Hepatic stellate cell (primary cell): ENCODE data around the gene LNX1.

Experiments
- DNase-seq: peaks from one replicate; pipeline ENCODE4 v3.0.0; 2011; ENCODE audit warnings: low spot score

The LNX1 gene

DNA sequence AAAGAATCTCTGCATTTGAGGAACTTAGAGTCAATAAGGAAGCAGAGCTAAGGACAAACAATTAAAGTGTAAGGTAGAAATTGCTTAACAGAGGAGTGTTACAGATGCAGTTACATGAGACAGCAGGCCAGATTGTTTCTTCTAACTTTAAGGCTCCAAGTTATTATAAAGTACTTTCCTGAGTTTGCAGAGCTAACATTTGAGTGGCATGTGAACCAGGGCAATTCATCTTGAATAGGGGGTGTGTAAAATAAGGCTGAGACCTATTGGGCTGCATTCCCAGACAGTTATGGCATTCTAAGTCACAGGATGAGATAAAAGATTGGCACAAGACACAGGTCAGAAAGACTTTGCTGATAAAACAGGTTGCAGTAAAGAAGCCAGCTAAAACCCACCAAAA, 7.6 kb upstream of the LNX1 start:
- no peak for DNase-seq

DNA sequence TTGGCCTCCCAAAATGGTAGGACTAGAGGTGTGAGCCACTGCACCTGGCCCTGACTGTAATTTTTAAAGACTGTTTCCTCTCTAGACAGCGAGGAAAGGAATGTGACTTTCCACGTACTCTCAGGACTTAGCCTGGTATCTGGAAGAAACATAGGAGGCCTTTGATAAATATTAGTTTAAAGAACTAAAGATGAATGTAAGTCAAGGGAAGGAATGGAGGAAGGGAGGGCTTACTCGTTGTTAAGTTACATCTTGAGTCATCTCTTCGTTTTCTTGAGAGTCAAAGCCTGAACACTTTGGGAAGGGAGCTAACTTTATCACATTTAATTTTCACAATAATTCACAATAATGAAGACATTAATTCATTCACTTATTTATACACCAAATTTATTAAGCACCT, 7.2 kb upstream of the LNX1 start:
- DNase-seq: no peak

DNA sequence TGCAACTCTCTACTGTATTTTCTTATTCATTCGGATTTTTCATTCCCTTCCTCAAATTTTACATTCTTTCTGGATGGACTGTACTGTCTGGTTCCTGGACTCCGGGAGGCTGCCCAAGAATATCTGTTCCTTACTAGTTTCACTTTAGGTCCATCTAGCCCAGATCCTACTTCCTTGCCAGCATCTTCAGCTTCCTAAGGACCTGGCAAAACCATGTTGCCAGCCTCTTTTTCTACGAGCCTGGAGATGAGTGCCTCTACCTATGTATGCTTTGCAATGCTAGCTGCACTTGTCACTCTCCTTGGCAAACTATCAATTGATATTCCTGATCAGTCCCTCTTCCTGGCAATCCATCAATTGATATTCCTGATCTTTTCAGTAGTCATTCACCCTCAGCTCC, 5.6 kb upstream of the LNX1 start:
- no peak for DNase-seq

DNA sequence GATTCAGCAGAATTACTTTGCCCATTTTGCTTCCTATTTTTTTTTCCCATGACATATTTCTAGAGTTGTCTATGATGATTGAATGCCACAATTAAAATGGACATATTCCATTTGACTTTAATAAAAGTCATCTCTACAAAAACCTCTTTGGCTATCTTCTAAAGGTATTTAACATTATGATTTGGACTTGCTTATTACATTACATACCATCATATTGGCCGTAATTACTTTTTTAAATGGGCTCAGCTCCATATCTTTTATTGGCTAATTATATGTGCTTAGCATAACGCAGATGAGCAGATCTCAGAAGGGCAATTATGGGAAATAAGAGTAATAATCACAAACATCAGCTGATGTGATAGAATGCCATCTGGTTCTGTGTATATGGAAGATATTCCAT, 4.5 kb upstream of the LNX1 start:
- DNase-seq: no peak

DNA sequence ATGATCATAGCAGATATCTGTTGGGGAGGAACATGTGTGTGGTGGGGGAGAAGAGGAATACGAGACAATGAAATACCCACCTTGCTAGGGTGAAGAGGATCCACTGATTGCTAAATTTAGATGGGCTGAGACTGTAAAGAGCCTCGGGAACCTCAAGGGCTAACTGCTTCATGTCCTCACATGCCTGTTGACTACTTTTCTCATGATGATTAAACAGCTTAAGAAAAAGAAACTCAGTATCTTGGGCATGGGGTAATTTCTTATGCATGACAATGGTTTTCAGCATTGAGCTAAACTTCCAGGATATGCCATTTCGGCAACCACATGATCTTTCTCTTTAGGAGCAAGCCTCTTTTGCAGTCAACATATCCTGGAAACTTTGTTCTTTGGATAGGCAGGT, 3.9 kb upstream of the LNX1 start:
- no peak for DNase-seq

DNA sequence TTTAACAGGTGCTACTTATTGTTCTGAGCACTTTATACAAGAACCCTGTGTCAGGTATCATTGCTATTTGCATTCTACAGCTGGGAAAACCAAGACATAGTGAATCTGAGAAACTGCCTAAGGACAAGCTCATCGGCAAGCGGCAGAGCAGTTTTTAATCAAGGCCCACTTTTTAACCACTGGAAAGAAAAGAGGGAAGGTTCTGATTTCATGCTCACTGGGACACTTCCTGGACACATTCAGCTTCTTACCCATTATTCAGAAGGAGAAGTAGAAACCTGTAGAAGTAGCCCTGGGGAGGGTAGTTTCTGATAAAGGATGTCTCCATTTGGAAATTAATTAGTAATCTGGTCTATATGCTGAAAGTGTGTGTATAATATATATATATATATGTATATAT, 2.5 kb upstream of the LNX1 start:
- DNase-seq: no peak

DNA sequence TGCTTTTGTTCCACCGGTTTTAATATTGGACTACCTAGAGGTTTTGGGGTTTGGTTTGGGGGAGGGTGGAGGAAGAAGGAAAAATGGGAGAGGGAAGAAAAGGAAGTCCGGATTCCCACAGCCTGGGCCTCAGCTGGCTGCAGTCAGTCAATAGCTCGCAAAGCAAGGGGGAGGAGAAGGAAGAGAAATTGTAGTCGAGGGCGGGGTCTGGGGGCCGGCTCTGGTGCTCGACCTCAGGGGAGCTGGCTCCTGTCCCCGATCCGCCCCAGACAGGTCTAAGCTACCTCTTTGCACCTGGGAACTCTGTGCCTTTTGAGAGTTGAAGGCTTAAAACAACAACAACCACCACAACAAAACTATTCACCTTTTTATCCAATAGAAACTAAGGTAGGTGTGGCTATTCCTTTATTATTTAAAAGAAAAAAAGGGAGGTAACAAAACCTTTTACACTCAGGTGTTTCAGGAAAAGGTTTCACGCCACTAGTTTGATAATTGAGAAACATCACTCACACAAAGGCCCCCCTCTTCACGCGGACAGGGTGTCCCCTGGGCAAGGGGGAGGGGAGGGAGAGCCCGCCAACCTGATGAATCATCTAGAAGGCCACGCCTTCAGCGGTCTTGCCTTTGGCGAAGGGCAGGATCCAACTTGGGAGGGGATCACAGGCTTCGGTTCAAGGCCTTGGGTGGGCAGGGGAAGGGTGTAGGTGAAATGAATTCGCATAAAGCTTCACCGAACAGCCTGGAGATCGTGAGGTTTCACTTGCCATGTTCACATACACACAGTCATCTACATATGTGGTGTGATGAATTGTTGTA, 1.6 kb upstream of the LNX1 start:
- no peak for DNase-seq

DNA sequence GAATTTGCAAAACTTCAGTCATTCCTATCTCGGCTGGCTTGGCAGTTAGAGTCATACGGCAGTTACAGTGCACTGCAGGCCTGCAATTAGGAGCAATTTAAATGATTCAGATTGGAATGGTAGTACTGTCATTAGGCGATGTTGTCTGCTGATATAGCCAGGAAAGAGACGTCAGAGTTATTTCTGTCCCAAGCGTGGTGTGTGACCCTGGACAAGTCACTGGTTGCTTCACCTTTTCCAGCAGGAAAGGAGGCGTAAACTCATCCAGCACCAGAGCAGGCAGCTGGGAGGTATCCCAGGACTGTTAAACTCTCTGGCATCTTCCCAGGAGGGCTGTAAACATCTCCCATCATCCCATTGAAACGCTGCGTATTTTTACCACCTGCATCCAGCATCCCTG, 836 bp upstream of the LNX1 start:
- no peak for DNase-seq

DNA sequence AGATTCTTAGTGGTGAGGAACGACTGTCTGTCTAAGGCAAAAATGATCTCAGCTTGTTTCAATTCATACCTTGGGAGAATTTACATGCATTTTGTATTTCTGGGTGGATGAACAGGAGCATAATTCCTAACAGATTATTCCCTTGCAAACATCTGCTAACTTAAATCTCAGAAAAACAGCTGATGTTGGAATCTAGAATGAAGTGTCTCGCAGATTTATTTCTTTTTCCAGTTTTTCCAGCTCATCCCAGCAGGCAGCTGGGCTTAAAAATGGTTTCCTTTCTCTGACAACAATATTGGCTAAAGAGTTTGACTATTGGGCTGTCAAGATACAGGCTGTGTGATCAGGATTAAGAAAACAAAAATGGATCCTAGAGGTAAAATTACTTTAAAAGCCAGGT, 1.1 kb downstream of the LNX1 start:
- DNase-seq: no peak

DNA sequence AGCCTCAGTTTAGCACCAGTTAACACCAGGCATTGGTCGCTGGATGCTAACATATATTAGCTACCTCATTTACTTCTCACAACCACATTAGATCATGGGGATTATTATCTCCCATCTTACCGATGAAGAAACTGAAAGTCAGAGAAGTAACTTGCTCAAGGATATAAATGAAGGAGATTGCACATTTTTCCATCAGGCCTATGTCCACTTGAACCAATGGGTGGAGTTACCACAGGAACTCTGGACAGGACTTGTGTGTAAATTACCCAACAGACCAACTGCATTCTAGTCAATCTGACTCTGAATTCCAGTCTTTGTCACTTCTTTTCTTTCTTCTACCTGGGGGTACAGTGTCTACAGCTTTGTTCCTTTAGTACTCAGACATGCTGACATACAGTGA, 1.8 kb downstream of the LNX1 start:
- DNase-seq: no peak

DNA sequence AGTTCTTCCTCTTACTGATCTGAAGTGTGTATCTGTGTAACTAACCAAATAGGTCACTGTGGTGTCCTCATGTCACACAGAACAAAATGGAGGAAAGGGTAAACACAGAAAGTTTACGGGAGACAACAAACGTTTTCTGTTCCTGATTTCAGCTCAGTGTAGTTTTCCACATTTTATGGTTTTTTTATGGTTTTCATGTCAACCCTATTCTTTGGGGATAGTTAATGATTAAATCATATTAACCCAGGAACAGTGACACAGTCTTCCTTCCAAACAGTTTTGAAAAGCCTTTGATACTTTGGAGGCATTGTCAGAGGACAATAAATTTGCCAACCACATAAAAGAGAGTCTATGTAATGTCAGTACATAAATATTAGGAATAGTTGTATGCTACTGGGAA, 4.2 kb downstream of the LNX1 start:
- DNase-seq: no peak

DNA sequence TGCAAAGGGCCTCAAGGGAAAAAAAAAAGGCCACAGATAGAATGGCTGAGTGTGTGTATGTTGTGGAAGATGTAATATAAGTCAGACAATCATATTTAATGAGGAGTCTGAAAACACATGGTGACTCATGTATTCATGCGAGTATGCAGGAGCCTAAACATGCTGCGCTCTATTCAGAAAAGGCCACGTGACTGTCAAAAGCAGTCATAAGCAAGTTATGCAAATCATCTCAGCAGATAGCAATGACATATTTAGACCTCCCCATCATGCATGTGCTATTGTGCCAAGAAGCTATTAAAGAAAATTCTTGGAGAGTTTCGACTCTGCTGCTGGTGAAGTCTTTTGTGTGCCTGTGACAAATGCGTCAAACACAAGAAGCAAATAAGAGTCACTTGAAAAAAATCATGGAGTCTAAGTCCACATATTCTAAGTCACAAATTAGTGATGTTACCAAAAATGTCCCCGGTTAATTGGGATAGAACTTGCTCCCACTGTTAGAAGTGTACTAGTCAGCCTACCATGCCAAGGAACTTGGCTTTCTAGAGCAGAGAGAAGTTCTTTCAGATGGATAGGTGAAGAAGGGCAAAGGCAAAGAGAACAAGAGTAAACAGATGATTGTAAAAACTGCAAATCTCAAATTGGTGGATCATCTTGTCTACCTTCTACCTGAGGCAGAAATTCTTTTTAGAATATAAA, 5.0 kb downstream of the LNX1 start:
- peak; percentile 73 for DNase-seq

DNA sequence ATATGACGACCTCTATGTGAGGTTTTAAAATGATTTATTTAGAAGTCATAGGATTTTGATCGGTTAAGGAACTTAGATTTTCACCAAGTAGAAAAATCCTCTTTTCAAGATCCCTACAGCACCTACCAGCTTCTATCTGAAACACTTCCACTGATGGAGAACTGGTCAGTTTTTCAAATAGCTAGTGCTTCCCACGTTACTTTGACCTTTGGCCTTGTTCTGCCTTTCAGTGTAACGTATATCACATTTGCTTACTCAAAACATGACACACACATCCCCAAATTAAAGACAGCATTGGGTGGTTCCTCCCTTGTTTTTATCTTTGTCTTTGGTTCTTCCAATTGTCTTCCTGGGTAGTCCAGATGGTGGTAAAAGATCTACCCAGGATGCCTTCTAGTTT, 6.6 kb downstream of the LNX1 start:
- DNase-seq: no peak

DNA sequence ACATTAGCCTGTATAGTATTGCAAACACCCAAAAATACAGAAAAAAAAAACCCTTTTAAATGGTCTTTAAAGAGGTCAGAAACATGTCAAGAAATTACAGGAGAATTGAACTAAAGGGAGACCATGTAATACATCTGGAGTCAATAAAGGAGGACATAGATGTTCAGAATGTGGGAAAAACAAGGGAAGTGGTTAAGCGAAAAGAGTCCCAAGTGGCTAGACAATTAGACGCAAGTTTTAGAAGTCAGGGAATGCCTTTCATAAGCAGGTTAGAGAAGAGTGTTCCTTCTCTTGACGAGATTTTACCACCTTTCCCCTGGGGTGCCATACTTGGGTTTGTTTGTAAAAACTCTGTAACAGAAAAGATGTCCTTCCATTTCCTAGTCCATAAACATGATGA, 7.8 kb downstream of the LNX1 start:
- no peak for DNase-seq

DNA sequence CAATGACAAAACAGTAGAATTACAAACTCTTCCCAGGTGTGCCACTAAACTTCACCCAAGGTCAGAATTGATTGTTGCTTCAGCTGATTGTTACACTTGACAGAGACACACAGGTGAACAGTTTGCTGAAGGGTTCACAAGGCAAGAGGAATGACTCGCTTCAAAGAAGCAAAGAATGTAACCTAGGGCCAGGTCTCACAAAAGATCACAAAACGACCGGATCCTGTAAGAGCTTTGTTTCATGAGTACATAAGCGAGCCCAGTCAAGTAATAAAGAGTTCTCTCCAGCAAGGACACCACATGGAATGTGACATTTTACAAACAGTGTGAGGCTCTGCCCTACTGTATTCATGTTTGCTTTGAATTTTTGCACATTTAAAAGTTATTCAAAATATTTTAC, 9.1 kb downstream of the LNX1 start:
- DNase-seq: no peak

DNA sequence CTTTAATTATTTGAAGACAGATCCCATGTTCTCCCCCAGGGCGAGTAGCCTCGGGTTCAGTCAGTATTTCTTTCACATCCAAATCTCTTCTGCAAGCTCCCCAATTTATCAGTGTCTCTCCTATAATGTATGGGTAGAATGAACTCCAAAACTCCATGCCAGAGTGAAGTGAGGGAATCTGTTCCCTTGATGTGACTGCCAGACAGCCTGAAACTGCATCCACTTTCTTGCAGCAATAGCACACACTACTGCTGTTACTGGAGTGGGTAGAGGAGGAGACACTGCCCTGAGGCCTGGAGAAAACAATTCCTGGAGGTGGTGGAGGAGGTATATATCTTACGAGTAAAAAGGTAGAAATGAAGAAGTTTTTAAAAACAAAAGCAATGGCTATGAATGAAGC, 11.0 kb downstream of the LNX1 start:
- no peak for DNase-seq

DNA sequence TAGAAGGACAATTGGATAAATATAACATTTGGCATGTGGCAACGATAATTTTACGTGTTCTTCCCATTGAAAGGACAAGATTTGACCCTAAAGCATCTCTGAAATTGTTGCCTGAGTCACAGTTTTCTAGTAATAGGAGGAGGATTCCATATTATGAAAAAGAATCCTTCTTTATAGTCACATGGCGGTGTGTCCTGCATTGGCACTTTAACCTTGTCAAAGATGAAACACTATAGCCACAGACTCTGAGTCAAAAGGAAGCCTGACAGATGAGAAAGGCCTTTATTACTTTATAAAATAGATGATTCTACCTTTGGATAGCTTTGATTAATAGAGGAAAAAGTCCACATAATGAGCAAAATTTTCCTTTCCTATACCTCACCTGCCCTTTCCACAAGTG, 11.5 kb downstream of the LNX1 start:
- DNase-seq: no peak

DNA sequence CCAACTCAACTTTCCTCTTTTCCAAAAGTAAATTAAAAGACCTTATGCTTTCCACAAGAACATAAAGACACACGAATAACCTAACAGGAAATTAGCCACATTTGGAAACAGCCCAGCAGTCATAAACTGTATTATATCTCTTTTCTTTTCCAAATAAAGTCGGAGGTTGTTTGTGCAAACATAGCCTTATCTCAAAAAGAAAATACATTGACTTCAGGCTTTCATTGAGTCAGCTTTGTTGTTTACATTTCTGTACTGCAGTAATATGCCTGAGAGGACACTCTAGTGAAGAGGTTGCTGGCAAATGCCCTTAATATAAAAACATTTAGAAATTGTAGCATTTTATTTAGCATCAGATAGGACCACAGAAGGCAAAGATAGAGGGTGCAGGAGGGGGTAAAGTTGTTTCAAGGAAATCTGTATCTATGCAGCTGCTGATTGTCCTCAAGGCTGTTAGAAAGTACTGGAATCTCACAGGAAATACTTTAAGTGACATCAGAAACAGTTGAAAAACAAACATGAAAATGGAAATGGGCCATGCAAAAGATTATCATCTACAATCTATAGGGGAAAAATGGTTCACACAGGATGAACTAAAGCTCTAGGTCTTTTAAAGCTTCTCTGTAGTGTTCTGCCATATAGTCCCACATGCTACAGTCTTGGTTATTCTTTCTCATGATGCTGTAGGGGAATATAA, 14.5 kb downstream of the LNX1 start:
- DNase-seq: no peak

DNA sequence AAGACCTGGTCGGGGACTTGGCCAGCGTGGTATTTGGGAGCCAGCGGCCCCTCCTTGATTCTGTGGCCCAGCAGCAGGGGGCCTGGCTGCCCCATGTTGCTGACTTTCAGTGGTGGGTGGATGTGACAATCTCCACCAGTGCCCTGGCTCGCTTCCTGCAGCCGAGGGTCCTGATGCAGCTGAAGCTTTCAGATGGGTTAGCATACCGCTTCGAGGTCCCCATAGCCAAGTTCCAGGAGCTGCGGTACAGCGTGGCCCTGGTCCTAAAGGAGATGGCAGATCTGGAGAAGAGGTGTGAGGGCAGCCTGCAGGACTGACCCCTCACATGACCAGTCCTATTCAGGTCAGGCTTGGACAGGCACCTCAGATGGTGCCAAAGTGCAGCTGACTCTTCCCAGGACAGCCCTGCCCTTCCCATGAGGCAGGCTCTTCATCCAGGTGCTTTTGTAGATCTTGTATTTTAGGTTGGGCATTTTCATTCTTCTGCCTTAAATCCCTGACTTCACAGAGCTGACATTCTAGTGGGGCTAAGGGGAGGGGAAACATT, 15.1 kb downstream of the LNX1 start:
- DNase-seq: no peak

DNA sequence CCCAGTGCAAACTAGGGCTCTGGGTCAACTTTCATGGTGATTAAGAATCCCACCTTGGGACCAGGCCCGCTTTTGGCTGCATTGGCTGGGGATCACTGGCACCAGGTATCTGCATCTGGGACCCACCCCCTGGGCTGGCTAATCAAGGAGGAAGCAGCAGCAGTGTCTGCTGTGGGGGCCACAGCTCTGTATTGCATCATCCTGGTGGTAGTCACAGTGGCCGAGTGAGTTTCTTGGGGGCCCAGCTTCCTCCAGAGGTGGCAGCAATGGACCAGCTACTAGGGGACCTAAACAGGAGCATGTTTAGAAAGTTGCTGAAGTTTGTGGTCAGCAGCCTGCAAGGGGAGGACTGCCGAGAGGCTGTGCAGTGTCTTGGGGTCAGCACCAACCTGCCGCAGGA, 15.7 kb downstream of the LNX1 start:
- DNase-seq: no peak

DNA sequence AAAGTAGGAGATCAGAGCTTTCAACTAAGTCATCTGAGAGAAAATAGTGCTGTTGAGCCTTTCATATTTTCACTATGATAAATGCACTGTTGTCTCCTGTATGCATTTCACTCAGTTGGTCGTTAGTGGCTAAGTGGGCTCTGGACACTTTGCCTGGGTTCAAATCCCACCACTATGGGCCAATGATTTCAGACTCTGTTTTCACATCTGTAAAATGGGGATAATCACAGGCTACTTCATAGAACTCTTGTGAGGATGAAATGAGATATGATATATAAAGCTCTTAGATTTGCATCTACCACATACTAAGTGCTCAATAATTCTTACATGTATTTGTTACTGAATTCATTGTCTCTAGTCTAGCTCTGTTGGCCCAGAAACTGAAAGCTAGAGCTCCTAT, 16.8 kb downstream of the LNX1 start:
- no peak for DNase-seq

DNA sequence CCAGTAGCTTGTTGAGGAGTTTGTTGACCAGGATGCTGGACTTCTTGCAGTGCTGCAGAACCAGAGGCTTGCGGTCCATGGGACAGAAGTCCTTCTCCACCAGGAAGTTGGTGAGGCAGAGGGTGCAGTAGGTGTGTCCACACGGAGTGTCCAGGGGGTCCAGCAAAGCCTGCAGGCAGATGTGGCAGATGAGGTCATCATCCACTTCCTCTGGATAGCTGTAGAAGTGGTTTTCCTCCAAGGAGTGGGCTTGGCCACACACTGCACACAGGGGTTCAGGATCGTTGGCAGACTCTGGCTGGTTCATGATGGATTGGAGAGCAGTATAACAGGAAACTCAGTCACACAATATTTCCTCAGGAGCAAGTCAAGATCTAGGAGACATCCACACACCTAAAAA, 17.6 kb downstream of the LNX1 start:
- no peak for DNase-seq

DNA sequence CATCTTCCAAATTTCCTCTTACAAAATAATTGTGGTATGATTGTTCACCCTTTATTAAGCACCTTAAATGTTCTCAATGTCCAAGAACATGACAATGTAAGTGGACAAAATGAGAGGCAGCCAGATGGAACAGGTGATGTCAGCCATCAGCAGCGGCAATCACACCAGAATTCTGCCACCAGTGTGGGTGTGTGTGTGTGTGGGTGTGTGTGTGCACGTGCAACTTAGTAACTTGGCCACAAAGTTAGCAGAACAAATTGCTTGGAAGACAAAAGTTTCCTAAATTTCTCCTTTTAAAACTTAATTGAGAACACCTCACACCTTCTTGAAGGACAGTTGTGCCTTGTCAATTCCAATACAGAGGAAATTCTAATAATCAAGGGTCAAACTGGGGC, 18.7 kb downstream of the LNX1 start:
- DNase-seq: no peak
